SK-N-SH treated with all-trans-retinoic acid at 6 μM for 48 hours (cell line): Measurements from ENCODE around the gene CLNK.

Experiments used
- ARNTL ChIP-seq: fragments of 450-650 bp; formaldehyde crosslinking; IDR thresholded peaks from 2 replicates; pipeline ENCODE4 v1.5.0; 2020; ENCODE audit warnings: low read depth, mild to moderate bottlenecking, moderate library complexity, borderline replicate concordance
- CSDC2 ChIP-seq: fragments of 250-450 bp; sonication (Bioruptor Pico); IDR thresholded peaks from 2 replicates; pipeline ENCODE4 v1.5.0; 2020; ENCODE audit warnings: mild to moderate bottlenecking, moderate library complexity
- PPARA ChIP-seq: fragments of 250-450 bp; sonication (Bioruptor Pico); IDR thresholded peaks from 2 replicates; pipeline ENCODE4 v1.5.0; 2020; ENCODE audit warnings: mild to moderate bottlenecking, borderline replicate concordance
- RARB ChIP-seq: fragments of 250-450 bp; sonication (Bioruptor Pico); IDR thresholded peaks from 2 replicates; pipeline ENCODE4 v1.8.0; 2021; ENCODE audit warnings: mild to moderate bottlenecking, moderate library complexity
- ZFP30 ChIP-seq: fragments of 450-650 bp; formaldehyde crosslinking; IDR thresholded peaks from 2 replicates; pipeline ENCODE4 v1.5.0; 2022; ENCODE audit warnings: mild to moderate bottlenecking, moderate library complexity
- ZNF70 ChIP-seq: fragments of 450-650 bp; formaldehyde crosslinking; IDR thresholded peaks from 2 replicates; pipeline ENCODE4 v1.5.0; 2020; ENCODE audit warnings: mild to moderate bottlenecking, moderate library complexity

DNA sequence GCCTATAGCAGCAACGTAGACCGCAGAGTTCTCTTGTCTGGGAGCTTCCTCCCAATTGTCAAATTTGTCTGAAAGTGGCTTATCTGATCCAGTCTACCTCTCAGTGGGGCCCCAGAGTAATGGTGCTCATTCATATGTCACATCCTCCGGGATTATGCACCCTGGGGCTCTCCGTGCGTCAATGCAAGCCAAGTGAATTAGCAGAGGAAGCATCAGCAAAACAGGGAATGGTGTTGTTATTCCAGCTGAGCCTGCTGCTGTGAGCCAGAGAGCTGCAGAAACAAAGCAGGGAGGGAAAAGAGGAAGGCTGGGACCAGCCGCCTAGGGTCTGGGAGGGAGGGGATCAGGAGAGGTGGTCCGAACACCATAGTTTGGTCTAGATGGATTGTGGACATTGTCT is 95.2 kb downstream of the CLNK start:
- TF ChIP-seq ZFP30 (CRISPR knock-in tag) = no peak
- TF ChIP-seq PPARA (CRISPR knock-in tag) = no peak
- no peak for TF ChIP-seq CSDC2
- no peak for TF ChIP-seq RARB (CRISPR knock-in tag)
- no peak for TF ChIP-seq ZNF70 (CRISPR knock-in tag)
- no peak for TF ChIP-seq ARNTL (CRISPR knock-in tag)
